NK-92 (cell line): ENCODE data around the gene TRMT44.

ENCODE experiments used
- DNase-seq: peaks from one replicate; lab custom pipeline; 2025; ENCODE audit not compliant: unreplicated experiment; lab: John Stamatoyannopoulos, UW

The TRMT44 gene

DNA sequence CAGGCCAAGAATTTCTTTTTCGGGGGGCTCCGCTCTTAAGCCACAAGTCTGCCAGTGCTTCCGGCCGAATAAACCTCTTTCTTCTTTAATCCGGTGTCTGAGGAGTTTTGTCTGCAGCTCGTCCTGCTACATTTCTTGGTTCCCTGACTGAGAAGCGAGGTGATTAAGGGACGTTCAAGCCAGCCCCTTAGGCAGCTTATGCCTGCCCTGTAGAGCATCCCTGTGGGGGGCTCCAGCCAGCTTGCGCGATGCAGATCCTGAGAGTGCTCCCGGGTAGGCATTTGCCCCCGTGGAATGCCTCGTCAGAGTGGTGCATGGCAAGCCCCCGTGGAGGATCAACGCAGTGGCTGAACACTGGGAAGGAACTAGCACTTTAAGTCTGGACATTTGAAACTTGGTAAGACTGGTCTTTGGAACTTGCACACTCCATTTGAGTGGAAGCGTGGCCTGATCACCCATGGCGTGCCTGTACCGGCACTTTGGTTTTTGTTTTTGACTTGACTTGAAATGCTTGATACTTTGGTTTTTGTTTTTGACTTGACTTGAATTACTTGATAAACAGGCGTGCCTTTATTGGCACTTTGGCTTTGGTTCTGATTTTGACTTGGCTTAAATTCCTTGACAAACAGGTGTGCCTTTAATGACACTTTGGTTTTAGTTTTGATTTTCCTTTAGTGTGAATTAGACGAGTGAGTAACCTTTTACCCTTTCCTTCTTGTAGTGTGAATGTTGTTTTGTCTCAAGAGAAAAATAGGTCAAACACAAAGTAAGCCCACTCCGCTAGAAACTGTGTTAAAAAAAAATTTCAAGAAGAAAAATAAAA is 6.1 kb upstream of the TRMT44 start:
- no peak for DNase-seq

DNA sequence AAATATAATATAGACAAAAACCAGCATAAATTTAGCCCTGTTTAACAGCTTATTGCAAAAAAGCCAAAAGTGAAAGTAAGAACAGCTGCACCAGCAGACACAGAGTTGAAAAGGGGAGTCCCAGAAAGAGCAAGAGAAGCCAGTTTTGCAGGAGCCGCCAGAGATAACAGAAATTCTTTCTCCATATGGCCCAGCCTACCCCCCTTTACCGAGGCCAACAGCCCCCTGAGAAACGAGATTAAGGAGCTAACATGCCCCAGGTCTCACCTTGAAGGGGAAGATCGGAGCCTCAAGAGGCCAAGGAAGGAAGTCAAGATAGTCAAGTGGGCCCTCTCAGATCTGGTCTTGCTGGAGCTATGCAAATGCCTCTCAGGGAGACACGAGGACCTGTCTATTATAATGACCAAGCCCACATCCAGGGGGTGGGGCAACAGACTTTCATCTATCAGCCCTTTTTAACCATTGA is 4.9 kb upstream of the TRMT44 start:
- DNase-seq = no peak

GRCh38 chr4:8437281-8437680 is 3.3 kb upstream of the TRMT44 start:
- DNase-seq = no peak

DNA sequence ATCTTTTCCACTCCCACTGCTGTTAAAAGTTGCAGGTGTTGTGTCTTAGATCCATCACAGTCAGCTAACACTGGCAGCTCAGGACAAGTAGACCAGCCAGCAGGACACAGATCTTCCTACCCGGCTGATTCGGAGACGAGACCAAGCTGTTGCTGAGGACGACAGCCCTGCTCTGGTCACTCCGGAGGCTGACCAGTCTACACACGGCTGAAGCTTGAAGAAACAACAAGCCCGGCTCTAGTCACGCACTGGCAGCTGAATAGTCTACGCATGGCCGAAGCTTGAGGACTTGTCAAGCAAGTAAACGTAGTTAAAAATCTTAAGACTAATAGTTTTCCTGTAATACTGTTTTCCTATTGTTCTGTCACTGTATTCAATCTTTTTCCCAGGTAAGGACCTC is 1.8 kb upstream of the TRMT44 start:
- DNase-seq = no peak

GRCh38 chr4:8439168-8439567 is 1.4 kb upstream of the TRMT44 start:
- DNase-seq = no peak

DNA sequence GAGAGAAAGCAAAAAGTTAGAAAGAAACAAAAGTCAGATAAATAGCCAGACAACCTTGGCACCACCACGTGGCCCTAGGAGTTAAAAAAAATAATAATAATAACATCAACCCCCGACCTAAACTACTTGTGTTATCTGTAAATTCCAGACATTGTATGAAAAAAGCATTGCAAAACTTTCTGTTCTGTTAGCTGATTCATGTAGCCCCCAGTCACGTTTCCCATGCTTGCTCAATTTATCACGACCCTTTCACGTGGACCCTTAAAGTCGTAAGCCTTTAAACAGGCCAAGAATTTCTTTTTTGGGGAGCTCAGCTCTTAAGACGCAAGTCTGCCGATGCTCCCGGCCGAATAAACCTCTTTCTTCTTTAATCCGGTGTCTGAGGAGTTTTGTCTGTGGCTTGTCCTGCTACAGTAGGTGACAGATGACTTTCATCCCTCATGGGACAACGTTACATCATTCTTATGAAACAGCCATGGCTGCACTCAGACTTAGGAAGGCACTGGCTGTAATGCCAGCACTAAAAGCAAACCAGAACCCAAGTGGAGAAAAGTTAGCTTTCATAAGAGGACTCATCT is 574 bp upstream of the TRMT44 start:
- DNase-seq = no peak

DNA sequence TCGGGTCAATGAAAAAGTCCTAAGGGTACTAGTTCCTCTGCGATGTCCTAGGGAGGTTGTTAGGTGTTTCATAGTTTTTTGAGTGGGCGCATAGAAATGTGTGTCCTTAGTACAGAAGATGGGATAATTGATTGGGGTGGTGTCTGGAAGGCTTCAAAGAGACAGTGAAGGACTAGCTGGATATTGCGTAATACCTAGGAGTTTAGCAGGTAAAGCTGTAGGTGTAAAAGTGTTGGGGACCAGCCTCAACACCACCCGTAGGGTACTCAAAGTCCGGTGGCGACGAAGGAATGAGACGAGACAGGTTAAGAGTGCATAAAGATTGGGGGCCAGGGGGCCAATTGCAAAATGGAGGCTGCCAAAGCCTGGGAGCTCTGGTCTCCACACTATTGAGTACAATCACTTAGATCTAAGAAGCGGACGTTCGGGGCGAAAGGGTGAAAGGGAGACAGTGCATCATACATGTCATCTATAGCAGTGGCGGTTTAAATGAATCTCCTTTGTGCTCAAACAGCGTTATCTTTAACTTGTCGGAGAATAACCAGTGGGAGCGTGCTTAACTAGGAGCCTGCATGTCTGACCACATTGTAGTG is 1.0 kb downstream of the TRMT44 start:
- no peak for DNase-seq

GRCh38 chr4:8442596-8443358 is 2.2 kb downstream of the TRMT44 start:
- DNase-seq = no peak

- no peak for DNase-seq
Measured at GRCh38 chr4:8443801-8444200, 3.2 kb downstream of the TRMT44 start.

- DNase-seq = no peak
Measured at GRCh38 chr4:8446122-8446521, 5.5 kb downstream of the TRMT44 start.

- DNase-seq = no peak
Measured at GRCh38 chr4:8451440-8452182, 11.0 kb downstream of the TRMT44 start.

GRCh38 chr4:8453957-8454356 is 13.4 kb downstream of the TRMT44 start:
- DNase-seq = no peak

GRCh38 chr4:8457646-8458252 is 17.2 kb downstream of the TRMT44 start:
- no peak for DNase-seq

- no peak for DNase-seq
Measured at GRCh38 chr4:8459867-8460445, 19.4 kb downstream of the TRMT44 start.

DNA sequence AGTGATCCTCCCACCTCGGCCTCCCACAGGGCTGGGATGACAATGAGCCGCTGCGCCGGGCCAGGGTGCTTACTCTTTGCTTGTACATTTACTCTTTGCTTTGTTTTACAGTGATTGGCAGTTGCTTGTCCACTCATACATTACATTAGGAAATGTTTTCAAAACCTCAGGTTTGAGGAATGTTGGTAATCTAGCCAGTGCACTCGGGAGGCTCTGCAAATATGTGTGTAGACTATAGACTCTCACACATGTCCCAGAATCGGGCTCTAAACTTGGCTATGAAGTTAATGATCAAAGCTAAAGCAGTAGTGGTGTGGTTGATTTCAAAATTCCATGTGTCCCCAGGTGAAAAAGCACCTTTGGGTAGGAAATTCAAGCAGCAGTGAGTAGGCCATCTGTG is 20.5 kb downstream of the TRMT44 start:
- no peak for DNase-seq

DNA sequence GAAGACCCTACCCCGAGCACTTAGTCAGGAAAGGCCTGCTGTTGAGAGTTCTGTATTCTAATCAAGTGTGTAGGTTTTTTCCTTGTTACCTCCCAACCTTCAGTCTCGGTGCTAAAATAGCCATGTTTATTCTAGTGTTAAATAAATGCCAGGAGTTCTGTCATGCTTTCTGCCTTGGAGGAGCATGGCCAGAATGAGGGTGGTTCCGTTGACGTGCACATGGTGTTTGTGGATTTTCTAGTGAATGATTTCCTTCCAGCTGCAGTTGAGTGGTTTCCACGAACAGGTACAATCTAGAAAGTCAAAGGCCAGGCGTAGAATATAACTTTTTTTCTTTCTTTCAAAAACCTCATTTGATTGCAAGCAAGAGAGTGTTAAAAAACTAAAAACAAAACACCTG is 21.0 kb downstream of the TRMT44 start:
- DNase-seq = no peak

DNA sequence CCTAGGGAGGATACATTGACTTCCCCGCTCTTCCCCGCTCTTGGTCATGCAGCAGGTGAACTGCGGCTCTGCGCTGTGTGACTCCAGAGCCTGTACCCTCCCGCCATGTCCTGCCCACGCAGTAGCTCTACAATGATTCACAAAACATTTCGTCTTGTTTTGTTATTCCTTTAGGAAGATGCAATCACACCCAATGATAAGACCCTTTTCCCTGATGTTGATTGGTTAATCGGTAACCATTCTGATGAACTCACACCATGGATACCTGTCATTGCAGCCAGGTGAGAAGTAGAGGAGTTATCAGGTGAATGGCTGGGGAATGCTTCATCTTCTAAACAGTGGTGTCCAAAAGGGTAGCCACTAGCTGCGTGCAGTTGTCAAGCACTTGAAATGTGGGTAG is 23.2 kb downstream of the TRMT44 start:
- no peak for DNase-seq

DNA sequence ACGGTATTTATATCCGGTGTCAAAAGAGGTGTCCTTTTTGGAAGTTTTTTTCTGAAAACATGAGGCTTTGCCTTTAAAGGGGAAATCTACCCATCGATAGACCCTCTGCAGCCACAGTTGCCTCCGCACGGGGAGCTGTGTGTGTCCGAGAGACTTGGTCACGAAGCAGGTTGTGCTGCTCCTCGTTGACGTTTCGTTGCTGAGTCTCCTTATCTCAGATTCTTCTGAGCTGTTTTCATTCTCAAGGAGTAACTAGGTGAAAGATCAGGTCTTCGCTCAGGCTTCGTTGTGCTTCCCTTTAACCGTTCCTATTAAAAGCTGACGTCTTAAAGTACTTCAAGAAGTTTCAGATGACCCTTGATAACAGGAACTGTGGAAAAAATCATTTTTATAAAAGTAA is 23.8 kb downstream of the TRMT44 start:
- DNase-seq = no peak

- no peak for DNase-seq
Measured at GRCh38 chr4:8465615-8466611, 25.3 kb downstream of the TRMT44 start.
